ENCODE results near the gene STXBP5. TPM values are rescaled to one million over a fixed set of nuclear protein-coding genes. Genes with fewer than 3 reads are reported as not detected.

STXBP5 gene
- total RNA-seq, 3 donors from 2014 or later (not counting 1 experiment from before 2014, with no cell fraction given), result 22.9 to 43.9 (median 35.9) TPM

DNA sequence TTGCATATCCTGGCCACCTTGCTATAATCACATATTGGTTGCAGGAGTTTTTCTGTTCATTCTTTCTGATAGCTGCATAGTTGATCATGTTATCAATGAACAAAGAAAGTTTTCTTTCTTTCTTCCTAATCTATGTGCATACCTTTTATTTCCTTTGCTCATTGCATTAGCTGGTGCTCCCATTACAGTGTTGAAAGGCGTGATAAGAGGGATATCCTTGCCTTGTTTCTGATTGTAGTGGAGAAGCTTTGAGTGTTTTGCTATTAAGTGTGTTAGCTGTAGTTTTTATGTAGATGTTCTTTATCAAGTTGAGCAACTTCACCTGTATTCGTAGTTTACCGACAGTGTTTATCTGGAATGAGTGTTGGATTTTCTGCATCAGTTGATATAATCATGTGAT lies 14.6 kb downstream of the STXBP5 start:
- DNase-seq (no peak), ATAC-seq (no peak)
- no peak overlapping the region for H3K4me3 Mint-ChIP-seq
- peaks cover 35 to 43% of the 10 kb centered on the region in 2 donors for H3K4me1 Mint-ChIP-seq
- no peak overlapping the region for H3K27ac ChIP-seq (ENCODE audit: low read length)
- H3K36me3 ChIP-seq (ENCODE audit: control insufficient read depth, insufficient read depth, low read length), result no peaks in the 10 kb centered on the region
- peaks cover 5% of the 10 kb centered on the region for H3K36me3 Mint-ChIP-seq
- intact Hi-C loops (cut with micrococcal nuclease), result no loop called here
- no peaks in the 10 kb centered on the region for H3K4me1 ChIP-seq (ENCODE audit: control insufficient read depth, insufficient read depth, low read length)
- no peaks in the 10 kb centered on the region for H3K9me3 ChIP-seq (ENCODE audit: control insufficient read depth, insufficient read depth, low read length)
- TF ChIP-seq, protein P1, sequence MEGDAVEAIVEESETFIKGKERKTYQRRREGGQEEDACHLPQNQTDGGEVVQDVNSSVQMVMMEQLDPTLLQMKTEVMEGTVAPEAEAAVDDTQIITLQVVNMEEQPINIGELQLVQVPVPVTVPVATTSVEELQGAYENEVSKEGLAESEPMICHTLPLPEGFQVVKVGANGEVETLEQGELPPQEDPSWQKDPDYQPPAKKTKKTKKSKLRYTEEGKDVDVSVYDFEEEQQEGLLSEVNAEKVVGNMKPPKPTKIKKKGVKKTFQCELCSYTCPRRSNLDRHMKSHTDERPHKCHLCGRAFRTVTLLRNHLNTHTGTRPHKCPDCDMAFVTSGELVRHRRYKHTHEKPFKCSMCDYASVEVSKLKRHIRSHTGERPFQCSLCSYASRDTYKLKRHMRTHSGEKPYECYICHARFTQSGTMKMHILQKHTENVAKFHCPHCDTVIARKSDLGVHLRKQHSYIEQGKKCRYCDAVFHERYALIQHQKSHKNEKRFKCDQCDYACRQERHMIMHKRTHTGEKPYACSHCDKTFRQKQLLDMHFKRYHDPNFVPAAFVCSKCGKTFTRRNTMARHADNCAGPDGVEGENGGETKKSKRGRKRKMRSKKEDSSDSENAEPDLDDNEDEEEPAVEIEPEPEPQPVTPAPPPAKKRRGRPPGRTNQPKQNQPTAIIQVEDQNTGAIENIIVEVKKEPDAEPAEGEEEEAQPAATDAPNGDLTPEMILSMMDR (IDR thresholded peaks at IDR 0.05), result no peak
- no peaks in the 10 kb centered on the region for H3K27me3 Mint-ChIP-seq (ENCODE audit: low read depth in 2 of 2)
- H3K27me3 ChIP-seq (ENCODE audit: control insufficient read depth, insufficient read depth, low read length), result no peaks in the 10 kb centered on the region
- no peak overlapping the region for H3K4me3 ChIP-seq (ENCODE audit: low read length)
- no peaks in the 10 kb centered on the region for H3K9me3 Mint-ChIP-seq
- 96% methylated on average over 3 of the region's 3 CpGs for WGBS (ENCODE audit: insufficient coverage)
- no peak overlapping the region for H3K27ac Mint-ChIP-seq

- WGBS (ENCODE audit: insufficient coverage), result no CpG with 5 or more reads among the region's 1 CpG
- H3K36me3 ChIP-seq (ENCODE audit: control insufficient read depth, insufficient read depth, low read length), result peaks cover 2% of the 10 kb centered on the region
- H3K4me1 ChIP-seq (ENCODE audit: control insufficient read depth, insufficient read depth, low read length), result no peaks in the 10 kb centered on the region
- Mint-ChIP-seq H3K36me3 (peaks cover 5% of the 10 kb centered on the region), H3K27ac (no peak overlapping the region), H3K9me3 (no peaks in the 10 kb centered on the region), H3K4me3 (no peak overlapping the region), H3K27me3 (ENCODE audit: low read depth in 2 of 2) (no peaks in the 10 kb centered on the region), H3K4me1 (peaks cover 35 to 44% of the 10 kb centered on the region in 2 donors)
- H3K4me3 ChIP-seq (ENCODE audit: low read length), result no peak overlapping the region
- no peak for ATAC-seq
- H3K27ac ChIP-seq (ENCODE audit: low read length), result no peak overlapping the region
- H3K27me3 ChIP-seq (ENCODE audit: control insufficient read depth, insufficient read depth, low read length), result no peaks in the 10 kb centered on the region
- TF ChIP-seq, protein P1 (IDR thresholded peaks at IDR 0.05), result no peak
- no peak for DNase-seq
- intact Hi-C loops (cut with micrococcal nuclease), result no loop called here
- no peaks in the 10 kb centered on the region for H3K9me3 ChIP-seq (ENCODE audit: control insufficient read depth, insufficient read depth, low read length)
Observed at GRCh38 chr6:147219463-147219862, 15.2 kb downstream of the STXBP5 start.

GRCh38 chr6:147220345-147220744 lies 16.1 kb downstream of the STXBP5 start:
- no peaks in the 10 kb centered on the region for H3K9me3 Mint-ChIP-seq
- H3K27me3 Mint-ChIP-seq (ENCODE audit: low read depth in 2 of 2), result no peaks in the 10 kb centered on the region
- DNase-seq, result no peak
- Histone ChIP-seq H3K27me3 (ENCODE audit: control insufficient read depth, insufficient read depth, low read length) (no peaks in the 10 kb centered on the region), H3K4me3 (ENCODE audit: low read length) (no peak overlapping the region), H3K36me3 (ENCODE audit: control insufficient read depth, insufficient read depth, low read length) (peaks cover 2% of the 10 kb centered on the region), H3K4me1 (ENCODE audit: control insufficient read depth, insufficient read depth, low read length) (no peaks in the 10 kb centered on the region), H3K27ac (ENCODE audit: low read length) (no peak overlapping the region), H3K9me3 (ENCODE audit: control insufficient read depth, insufficient read depth, low read length) (no peaks in the 10 kb centered on the region)
- H3K4me1 Mint-ChIP-seq, result peaks cover 35 to 44% of the 10 kb centered on the region in 2 donors
- intact Hi-C loops (cut with micrococcal nuclease), result loop anchor here (5.0 kb wide), 1 partner anchor 363 kb away; no protein-coding TSS in a partner anchor
- H3K36me3 Mint-ChIP-seq, result peaks cover 5% of the 10 kb centered on the region
- no peak for ATAC-seq
- H3K27ac Mint-ChIP-seq, result no peak overlapping the region
- no peak overlapping the region for H3K4me3 Mint-ChIP-seq
- TF ChIP-seq, protein P1 (IDR thresholded peaks at IDR 0.05), result no peak
- WGBS (ENCODE audit: insufficient coverage), result 100% methylated on average over 1 of the region's 2 CpGs

DNA sequence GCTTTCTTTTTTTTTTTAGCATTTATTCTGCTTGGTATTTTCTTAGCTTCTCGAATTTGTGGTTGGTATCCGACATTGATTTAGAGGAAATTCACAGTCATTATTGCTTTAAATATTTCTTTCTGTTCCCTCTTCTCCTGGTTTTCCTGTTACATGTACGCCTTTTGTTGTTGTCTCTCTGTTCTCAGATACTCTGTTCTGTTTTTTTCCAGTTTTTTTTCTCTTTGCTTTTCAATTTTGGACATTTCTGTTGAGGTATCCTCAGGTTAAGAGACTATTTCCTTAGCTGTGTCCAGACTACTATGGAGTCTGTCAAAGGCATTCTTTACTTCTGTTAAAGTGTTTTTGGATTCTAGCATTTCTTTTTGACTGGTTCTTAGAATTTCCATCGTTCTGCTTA lies 17.5 kb downstream of the STXBP5 start:
- TF ChIP-seq, protein P1 (IDR thresholded peaks at IDR 0.05), result no peak
- Mint-ChIP-seq H3K27me3 (ENCODE audit: low read depth in 2 of 2) (no peaks in the 10 kb centered on the region), H3K9me3 (no peaks in the 10 kb centered on the region), H3K27ac (no peak overlapping the region), H3K4me1 (peaks cover 35 to 46% of the 10 kb centered on the region in 2 donors), H3K4me3 (no peak overlapping the region), H3K36me3 (peaks cover 5% of the 10 kb centered on the region)
- H3K4me1 ChIP-seq (ENCODE audit: control insufficient read depth, insufficient read depth, low read length), result no peaks in the 10 kb centered on the region
- ATAC-seq, result no peak
- H3K36me3 ChIP-seq (ENCODE audit: control insufficient read depth, insufficient read depth, low read length), result peaks cover 2% of the 10 kb centered on the region
- DNase-seq, result no peak
- H3K4me3 ChIP-seq (ENCODE audit: low read length), result no peak overlapping the region
- H3K27ac ChIP-seq (ENCODE audit: low read length), result no peak overlapping the region
- no peaks in the 10 kb centered on the region for H3K27me3 ChIP-seq (ENCODE audit: control insufficient read depth, insufficient read depth, low read length)
- 59% methylated on average over 2 of the region's 4 CpGs for WGBS (ENCODE audit: insufficient coverage)
- intact Hi-C loops (cut with micrococcal nuclease), result loop anchor here (5.0 kb wide), 1 partner anchor 364 kb away; no protein-coding TSS in a partner anchor
- H3K9me3 ChIP-seq (ENCODE audit: control insufficient read depth, insufficient read depth, low read length), result no peaks in the 10 kb centered on the region
